ENCODE results near the gene MMP24.

GRCh38 chr20:35312318-35312717 lies 85.8 kb downstream of the MMP24 start:
- TF ChIP-seq, protein P1, sequence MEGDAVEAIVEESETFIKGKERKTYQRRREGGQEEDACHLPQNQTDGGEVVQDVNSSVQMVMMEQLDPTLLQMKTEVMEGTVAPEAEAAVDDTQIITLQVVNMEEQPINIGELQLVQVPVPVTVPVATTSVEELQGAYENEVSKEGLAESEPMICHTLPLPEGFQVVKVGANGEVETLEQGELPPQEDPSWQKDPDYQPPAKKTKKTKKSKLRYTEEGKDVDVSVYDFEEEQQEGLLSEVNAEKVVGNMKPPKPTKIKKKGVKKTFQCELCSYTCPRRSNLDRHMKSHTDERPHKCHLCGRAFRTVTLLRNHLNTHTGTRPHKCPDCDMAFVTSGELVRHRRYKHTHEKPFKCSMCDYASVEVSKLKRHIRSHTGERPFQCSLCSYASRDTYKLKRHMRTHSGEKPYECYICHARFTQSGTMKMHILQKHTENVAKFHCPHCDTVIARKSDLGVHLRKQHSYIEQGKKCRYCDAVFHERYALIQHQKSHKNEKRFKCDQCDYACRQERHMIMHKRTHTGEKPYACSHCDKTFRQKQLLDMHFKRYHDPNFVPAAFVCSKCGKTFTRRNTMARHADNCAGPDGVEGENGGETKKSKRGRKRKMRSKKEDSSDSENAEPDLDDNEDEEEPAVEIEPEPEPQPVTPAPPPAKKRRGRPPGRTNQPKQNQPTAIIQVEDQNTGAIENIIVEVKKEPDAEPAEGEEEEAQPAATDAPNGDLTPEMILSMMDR (conservative IDR thresholded peaks at IDR 0.05) = no peak
- no peak for TF ChIP-seq ZFX (IDR thresholded peaks at IDR 0.05)
